ENCODE measurements around the gene FADS3.

DNA sequence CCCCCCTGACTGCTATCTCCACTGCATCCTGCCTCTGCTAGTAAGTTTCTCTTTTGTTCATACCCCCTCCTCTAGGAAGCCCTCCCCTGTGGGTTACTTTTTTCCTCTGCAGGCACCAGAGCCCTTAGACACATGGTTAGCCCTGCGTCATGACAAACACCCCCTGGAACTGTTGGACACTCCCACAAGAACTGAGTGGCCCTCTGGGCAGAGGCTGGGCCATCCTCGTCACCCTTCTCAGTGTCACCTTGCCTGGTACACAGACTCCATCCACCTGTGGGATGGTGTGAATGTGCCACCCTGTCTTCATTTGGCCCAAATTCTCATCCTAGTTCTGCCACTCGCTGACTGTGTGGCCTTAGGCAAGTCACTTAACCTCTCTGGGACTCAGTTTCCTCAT is 30.1 kb upstream of the FADS3 start:
- TF ChIP-seq, protein P1, sequence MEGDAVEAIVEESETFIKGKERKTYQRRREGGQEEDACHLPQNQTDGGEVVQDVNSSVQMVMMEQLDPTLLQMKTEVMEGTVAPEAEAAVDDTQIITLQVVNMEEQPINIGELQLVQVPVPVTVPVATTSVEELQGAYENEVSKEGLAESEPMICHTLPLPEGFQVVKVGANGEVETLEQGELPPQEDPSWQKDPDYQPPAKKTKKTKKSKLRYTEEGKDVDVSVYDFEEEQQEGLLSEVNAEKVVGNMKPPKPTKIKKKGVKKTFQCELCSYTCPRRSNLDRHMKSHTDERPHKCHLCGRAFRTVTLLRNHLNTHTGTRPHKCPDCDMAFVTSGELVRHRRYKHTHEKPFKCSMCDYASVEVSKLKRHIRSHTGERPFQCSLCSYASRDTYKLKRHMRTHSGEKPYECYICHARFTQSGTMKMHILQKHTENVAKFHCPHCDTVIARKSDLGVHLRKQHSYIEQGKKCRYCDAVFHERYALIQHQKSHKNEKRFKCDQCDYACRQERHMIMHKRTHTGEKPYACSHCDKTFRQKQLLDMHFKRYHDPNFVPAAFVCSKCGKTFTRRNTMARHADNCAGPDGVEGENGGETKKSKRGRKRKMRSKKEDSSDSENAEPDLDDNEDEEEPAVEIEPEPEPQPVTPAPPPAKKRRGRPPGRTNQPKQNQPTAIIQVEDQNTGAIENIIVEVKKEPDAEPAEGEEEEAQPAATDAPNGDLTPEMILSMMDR (IDR thresholded peaks at IDR 0.05; ENCODE audit: extremely low read depth in 1 of 2, insufficient read depth in 1 of 2, low read depth in 1 of 2, low read length in 2 of 2): no peak
- TF ChIP-seq POLR2AphosphoS5 (IDR thresholded peaks at IDR 0.05; ENCODE audit: insufficient read depth, low read depth, low read length) (no peak), FOS (IDR thresholded peaks at IDR 0.05; ENCODE audit: borderline replicate concordance, insufficient read depth, low read length) (no peak), EZH2 (IDR thresholded peaks at IDR 0.05; ENCODE audit: borderline replicate concordance, low read depth, low read length, severe bottlenecking) (no peak)
- TF ChIP-seq, protein P2, sequence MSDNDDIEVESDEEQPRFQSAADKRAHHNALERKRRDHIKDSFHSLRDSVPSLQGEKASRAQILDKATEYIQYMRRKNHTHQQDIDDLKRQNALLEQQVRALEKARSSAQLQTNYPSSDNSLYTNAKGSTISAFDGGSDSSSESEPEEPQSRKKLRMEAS (IDR thresholded peaks at IDR 0.05; ENCODE audit: insufficient read depth, insufficient read length): no peak
